Adrenal gland (tissue), 12 donors: ENCODE data around the gene CNGA3. TPM values are rescaled to one million over a fixed set of nuclear protein-coding genes. Genes with fewer than 3 reads are reported as not detected.

ENCODE experiments used
- DNase-seq, 7 donors: peaks; one replicate each; pipeline ENCODE4 v3.0.0-alpha.2; 2019 to 2020
- H3K27ac ChIP-seq, 5 donors: fragments of 200-600 bp; sonication (generic) in 4 of 5; 1 replicate in 3 of 5; 2 replicates in 2 of 5; pipeline versions ENCODE4 v1.5.1 to v1.8.0; 2016 to 2020; ENCODE audit warnings: mild to moderate bottlenecking in 1 of 5
- H3K27me3 ChIP-seq: fragments of 200-600 bp; 2 replicates; pipeline ENCODE4 v1.8.0; 2021
- H3K36me3 ChIP-seq, 2 donors: fragments of 200-600 bp; replicated peaks in 1 of 2; 1 replicate in 1 of 2; 2 replicates in 1 of 2; pipeline versions ENCODE4 v1.5.1 to v1.8.0; 2018 to 2022
- H3K4me1 ChIP-seq, 2 donors: fragments of 200-600 bp; replicated peaks in 1 of 2; 1 replicate in 1 of 2; 2 replicates in 1 of 2; pipeline versions ENCODE4 v1.5.1 to v1.8.0; 2018 to 2021
- H3K4me3 ChIP-seq, 4 donors: fragments of 200-600 bp; sonication (generic) in 3 of 4; one replicate each; pipeline ENCODE4 v1.5.1; 2016 to 2018
- H3K9me3 ChIP-seq, 3 donors: fragments of 200-600 bp; sonication (generic) in 1 of 3; replicated peaks in 1 of 3; 1 replicate in 2 of 3; 2 replicates in 1 of 3; pipeline versions ENCODE4 v1.5.1 to v1.8.0; 2016 to 2021
- POLR2A ChIP-seq, 2 donors: fragments of 450-650 bp; IDR thresholded peaks; one replicate each; pipeline ENCODE4 v1.6.1; 2017; ENCODE audit warnings: antibody characterized with exemption in 2 of 2, mild to moderate bottlenecking in 2 of 2, moderate library complexity in 1 of 2
- WGBS, 4 donors: extraction: QIAGEN DNeasy Blood & Tissue Kit in 2 of 4; methylation state at CpG; one replicate each; pipeline versions ENCODE4 v1.1.5 to v1.1.7; 2013 to 2017; 5-methylcytosine and 5-hydroxymethylcytosine counted together
- intact Hi-C, 2 donors: fragments of 100-400 bp; cut with DNase I; formaldehyde crosslinking; loops; one replicate each; pipeline versions ENCODE4 v1.14.1 to v1.15.0; 2022 to 2023
- polyA plus RNA-seq, 3 donors: library from polyadenylated mRNA; stranded (reverse); fragments of 200-250 nt in 2 of 3; fragments of 350-450 nt in 1 of 3; fragmentation: Illumina TruSeq in 1 of 3; extraction: RNeasy Lipid Tissue Mini Kit (QIAGEN cat#74804) in 1 of 3; gene quantifications; one replicate each; pipeline ENCODE4 v1.2.3, GENCODE V29; 2013 to 2014
- total RNA-seq, 9 donors: library from RNA; depleted of rRNA in 4 of 9; stranded (reverse); fragments of >200 nt in 4 of 9; fragments of 120-200 nt in 1 of 9; fragmentation: NEBNext Ultra II Directional in 1 of 9; extraction: Animal tissue kit (Norgen Biotek cat#: 25700) in 1 of 9; gene quantifications; one replicate each; pipeline versions ENCODE4 v1.1.0 to v1.2.4, GENCODE V29; 2013 to 2023
- TF ChIP-seq, protein P1 (sequence below), 6 experiments: fragments of 450-650 bp in 4 of 6; fragments of 200-600 bp in 2 of 6; sonication (generic) in 1 of 6; IDR thresholded peaks; 1 replicate in 5 of 6; 2 replicates in 1 of 6; pipeline versions ENCODE4 v1.5.1 to v1.8.0; 2016 to 2021; ENCODE audit warnings: antibody characterized with exemption in 6 of 6, mild to moderate bottlenecking in 2 of 6, moderate library complexity in 1 of 6
- donor health status: healthy with polysubstance abuse.
- donor health status: Bipolar disorder and iron deficiency.
- donor health status: DM: yes; HTN: yes; CAD: no.
- donor health status: DM: no; HTN: no; CAD: no.
- donor health status: DM: no; HTN: no; CAD: no.
- donor health status: DM: yes; HTN: yes; CAD: no.

The CNGA3 gene
- total and polyA plus RNA-seq, 12 donors, result 0.07 to 0.28 (median 0.16) TPM; not detected in 5

DNA sequence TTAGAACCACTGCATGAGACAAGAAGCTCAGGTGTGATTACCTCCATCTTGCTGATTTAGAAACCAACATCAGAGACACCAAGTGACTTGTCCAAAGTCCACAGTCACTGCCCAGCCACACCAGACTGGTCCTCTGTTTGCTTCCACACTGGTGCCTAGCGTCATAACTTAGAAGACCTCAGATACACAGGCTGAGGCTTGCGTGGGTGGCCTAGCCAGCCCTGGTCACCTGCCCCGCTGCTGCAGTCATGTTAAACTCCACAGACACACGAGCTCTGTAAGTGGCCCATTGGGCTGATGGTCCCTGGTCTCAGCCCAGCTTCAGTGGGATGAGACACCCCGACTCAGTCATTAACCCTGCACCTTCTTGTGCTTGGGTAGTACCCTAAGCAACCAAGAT, 47.1 kb downstream of the CNGA3 start:
- H3K36me3 ChIP-seq, result no peaks in the 10 kb centered on the region
- intact Hi-C loops, result no loop called here
- H3K9me3 ChIP-seq, result no peaks in the 10 kb centered on the region
- no peaks in the 10 kb centered on the region for H3K27me3 ChIP-seq
- H3K4me3 ChIP-seq, result no peak overlapping the region
- TF ChIP-seq POLR2A (IDR thresholded peaks at IDR 0.05), result no peak
- TF ChIP-seq, protein P1, sequence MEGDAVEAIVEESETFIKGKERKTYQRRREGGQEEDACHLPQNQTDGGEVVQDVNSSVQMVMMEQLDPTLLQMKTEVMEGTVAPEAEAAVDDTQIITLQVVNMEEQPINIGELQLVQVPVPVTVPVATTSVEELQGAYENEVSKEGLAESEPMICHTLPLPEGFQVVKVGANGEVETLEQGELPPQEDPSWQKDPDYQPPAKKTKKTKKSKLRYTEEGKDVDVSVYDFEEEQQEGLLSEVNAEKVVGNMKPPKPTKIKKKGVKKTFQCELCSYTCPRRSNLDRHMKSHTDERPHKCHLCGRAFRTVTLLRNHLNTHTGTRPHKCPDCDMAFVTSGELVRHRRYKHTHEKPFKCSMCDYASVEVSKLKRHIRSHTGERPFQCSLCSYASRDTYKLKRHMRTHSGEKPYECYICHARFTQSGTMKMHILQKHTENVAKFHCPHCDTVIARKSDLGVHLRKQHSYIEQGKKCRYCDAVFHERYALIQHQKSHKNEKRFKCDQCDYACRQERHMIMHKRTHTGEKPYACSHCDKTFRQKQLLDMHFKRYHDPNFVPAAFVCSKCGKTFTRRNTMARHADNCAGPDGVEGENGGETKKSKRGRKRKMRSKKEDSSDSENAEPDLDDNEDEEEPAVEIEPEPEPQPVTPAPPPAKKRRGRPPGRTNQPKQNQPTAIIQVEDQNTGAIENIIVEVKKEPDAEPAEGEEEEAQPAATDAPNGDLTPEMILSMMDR (IDR thresholded peaks at IDR 0.05), result no peak
- WGBS, 4 donors, result 85 to 93% (median 89%) methylated on average over 5 of the region's 5 CpGs
- no peak overlapping the region for H3K27ac ChIP-seq
- DNase-seq, result no peak
- H3K4me1 ChIP-seq, result no peaks in the 10 kb centered on the region

DNA sequence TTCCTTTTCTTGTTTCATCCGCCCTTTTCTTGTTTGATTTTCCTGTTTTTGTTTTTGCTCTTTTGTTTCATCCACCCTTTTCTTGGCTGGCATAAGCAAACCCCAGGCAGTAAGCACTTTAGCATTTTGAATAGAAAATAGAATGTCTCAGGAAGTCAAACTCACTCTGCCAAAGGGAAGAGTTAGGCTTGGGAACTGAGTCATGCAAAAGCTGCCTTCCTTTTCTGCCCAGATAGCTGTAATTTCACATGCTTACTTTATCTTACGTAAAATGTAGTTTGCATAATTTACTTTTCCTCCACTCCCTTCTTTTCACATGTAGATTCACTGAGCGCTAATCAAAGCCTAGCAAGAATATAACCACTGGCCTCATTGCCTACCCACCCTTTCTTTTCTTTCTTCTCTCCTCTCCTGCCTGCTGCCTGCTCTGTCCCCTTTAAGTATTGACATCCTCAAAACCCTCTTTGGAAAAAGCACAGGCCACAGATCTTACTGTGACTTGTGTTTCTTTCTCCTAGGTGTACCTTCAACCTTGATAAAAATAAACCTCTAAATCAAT, 48.4 kb downstream of the CNGA3 start:
- TF ChIP-seq POLR2A (IDR thresholded peaks at IDR 0.05), result no peak
- TF ChIP-seq, protein P1 (IDR thresholded peaks at IDR 0.05), result no peak
- intact Hi-C loops, result no loop called here
- WGBS, 4 donors, result 75 to 82% (median 79%) methylated on average over 3 of the region's 3 CpGs

DNA sequence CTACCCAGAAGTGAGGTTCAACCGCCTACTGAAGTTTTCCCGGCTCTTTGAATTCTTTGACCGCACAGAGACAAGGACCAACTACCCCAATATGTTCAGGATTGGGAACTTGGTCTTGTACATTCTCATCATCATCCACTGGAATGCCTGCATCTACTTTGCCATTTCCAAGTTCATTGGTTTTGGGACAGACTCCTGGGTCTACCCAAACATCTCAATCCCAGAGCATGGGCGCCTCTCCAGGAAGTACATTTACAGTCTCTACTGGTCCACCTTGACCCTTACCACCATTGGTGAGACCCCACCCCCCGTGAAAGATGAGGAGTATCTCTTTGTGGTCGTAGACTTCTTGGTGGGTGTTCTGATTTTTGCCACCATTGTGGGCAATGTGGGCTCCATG, 49.7 kb downstream of the CNGA3 start:
- Histone ChIP-seq H3K27me3 (no peaks in the 10 kb centered on the region), H3K27ac (no peak overlapping the region), H3K4me3 (no peak overlapping the region), H3K4me1 (no peaks in the 10 kb centered on the region), H3K9me3 (no peaks in the 10 kb centered on the region), H3K36me3 (no peaks in the 10 kb centered on the region)
- intact Hi-C loops, result no loop called here
- 84 to 94% (median 90%) methylated on average over 6 of the region's 6 CpGs for WGBS, 4 donors
- TF ChIP-seq, protein P1 (IDR thresholded peaks at IDR 0.05), result no peak
- TF ChIP-seq POLR2A (IDR thresholded peaks at IDR 0.05), result no peak
- DNase-seq, result no peak

More for the DNA sequence above, 48.4 kb downstream of the CNGA3 start:
- no peak for DNase-seq
- no peak overlapping the region for H3K4me3 ChIP-seq
- no peaks in the 10 kb centered on the region for H3K4me1 ChIP-seq
- H3K27me3 ChIP-seq, result no peaks in the 10 kb centered on the region
- no peaks in the 10 kb centered on the region for H3K9me3 ChIP-seq
- no peak overlapping the region for H3K27ac ChIP-seq
- no peaks in the 10 kb centered on the region for H3K36me3 ChIP-seq

DNA sequence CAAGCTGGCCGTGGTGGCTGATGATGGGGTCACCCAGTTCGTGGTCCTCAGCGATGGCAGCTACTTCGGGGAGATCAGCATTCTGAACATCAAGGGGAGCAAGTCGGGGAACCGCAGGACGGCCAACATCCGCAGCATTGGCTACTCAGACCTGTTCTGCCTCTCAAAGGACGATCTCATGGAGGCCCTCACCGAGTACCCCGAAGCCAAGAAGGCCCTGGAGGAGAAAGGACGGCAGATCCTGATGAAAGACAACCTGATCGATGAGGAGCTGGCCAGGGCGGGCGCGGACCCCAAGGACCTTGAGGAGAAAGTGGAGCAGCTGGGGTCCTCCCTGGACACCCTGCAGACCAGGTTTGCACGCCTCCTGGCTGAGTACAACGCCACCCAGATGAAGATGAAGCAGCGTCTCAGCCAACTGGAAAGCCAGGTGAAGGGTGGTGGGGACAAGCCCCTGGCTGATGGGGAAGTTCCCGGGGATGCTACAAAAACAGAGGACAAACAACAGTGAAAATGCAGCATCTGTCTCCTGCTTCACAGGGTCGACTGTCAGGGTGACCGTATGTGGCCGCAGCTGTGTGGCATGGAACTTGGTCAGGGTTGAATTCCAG, 50.6 kb downstream of the CNGA3 start:
- TF ChIP-seq POLR2A (IDR thresholded peaks at IDR 0.05), result no peak
- TF ChIP-seq, protein P1 (IDR thresholded peaks at IDR 0.05), result no peak
- 85 to 92% (median 92%) methylated on average over 14 to 23 of the region's 23 CpGs for WGBS, 4 donors
- Histone ChIP-seq H3K36me3 (no peaks in the 10 kb centered on the region), H3K4me1 (no peaks in the 10 kb centered on the region), H3K27ac (no peak overlapping the region), H3K4me3 (no peak overlapping the region), H3K9me3 (no peaks in the 10 kb centered on the region), H3K27me3 (no peaks in the 10 kb centered on the region)
- no peak for DNase-seq
- intact Hi-C loops, result no loop called here
